ENCODE data around the gene DHRS2.

The DHRS2 gene

DNA sequence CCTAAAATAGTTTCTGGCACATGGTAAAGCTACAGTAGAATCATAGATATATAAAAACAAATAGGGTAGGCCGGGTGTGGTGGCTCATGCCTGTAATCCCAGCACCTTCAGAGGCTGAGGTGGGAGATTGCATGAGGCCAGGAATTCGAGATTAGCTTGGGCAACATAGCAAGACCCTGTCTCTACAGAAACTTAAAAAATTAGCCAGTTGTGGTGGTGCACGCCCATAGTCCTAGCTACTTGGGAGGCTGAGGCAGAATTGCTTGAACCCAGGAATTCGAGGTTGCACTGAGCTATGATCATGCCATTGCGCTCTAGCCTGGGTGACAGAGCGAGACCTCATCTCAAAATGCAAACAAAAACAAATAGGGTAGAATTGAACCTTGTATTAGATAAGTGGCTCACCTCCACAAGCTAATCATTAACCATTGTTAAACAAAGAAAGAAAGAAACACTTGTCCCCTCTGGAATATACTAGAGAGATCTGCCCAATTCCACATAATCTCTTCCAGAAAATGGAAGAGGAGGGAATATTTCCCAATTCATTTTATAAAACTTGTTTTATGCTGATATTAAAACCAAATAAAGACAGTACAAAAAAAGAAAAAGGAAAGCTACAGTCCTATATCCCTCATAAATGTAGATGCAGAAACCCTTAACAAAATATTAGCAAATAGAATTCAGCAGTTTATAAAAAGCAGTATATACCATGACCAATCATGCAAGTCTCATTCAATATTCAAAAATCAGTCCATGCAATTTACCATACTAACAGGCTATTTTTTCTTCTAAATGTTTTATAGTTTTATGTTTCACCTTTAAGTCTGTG lies 22.7 kb upstream of the DHRS2 start:
- DNase-seq: no peak

DNA sequence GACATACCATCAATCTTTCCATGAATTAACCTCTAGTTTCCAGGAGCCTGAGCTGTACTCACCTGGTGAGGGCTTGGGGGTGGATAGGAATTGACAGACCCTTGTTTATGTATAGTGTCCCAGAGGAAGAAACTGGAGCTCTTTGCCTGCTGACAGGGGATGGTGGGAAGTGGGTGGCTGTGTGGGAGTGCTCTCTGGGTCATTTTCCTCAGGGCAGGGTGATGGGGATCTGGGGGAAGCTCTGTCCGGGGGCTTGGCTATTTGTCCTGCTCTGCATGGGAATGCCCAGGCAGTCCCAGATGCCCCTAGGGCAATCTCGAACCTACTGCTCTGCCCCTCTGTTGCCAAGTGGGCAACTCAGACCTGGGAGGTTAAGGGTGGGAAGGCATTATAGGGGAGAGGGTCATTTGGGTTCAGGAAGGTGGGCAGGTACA lies 21.8 kb upstream of the DHRS2 start:
- no peak for DNase-seq

DNA sequence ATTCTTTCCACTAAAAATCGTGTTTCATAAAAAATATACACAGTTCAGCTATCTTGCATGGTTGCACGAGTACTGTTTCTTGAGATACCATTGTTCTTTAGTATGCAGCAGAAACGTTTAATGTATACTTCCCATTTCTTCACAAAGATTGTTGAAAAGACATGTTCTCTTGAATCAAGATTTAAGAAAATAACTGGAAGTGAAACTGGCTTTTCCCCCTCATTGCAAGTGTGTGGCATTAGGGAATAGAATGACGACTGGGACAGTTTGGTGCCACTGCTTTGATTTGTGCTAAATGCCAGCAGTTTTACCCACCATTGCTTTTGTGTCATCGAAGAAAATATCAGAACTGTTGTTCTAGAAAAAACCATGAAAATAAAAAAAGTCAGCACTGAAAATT lies 20.3 kb upstream of the DHRS2 start:
- DNase-seq: peak; percentile 73

DNA sequence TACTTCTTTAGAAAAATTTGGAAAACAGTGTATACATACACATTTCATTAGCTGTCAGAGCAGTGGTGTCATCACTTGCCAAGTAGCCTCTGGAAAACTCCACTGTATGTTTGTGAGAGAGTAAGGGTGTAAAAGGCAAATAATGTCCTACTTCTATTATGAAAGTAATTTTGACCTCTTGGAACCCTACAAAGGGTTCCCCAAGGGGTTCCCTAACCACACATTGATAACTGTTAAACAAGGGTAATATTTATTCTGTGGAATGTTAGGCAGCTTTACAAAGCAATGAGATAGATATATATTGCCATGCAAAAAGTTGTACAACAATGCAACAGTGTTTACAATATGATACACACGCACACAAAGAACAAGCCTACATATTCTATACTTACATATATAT lies 18.6 kb upstream of the DHRS2 start:
- DNase-seq: no peak

DNA sequence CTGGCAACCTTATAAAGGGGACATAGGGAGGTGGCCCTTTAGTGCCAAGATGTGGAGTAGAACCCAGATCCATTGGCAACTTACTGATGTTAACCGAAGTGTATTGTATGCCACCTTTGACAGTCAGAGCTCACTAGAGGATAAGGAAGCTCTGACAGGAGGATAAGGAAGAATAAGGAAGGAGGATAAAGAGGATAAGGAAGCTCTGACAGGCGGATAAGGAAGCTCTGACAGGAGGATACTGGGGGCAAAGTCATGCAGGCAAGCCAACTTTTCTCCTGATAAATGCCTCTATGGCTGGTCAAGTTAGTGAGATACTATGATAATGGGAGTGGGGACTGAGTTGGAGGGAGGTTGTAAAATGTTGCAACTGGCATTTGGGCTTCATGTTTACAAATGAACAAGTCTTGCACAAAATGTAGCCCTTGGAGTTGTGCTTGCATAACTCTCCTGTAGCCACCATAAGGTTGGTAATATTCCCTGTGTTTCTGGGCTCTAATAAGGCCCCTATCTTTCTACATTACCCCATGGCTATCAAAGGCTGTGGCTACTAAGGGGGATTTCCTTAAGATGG lies 17.7 kb upstream of the DHRS2 start:
- DNase-seq: no peak

DNA sequence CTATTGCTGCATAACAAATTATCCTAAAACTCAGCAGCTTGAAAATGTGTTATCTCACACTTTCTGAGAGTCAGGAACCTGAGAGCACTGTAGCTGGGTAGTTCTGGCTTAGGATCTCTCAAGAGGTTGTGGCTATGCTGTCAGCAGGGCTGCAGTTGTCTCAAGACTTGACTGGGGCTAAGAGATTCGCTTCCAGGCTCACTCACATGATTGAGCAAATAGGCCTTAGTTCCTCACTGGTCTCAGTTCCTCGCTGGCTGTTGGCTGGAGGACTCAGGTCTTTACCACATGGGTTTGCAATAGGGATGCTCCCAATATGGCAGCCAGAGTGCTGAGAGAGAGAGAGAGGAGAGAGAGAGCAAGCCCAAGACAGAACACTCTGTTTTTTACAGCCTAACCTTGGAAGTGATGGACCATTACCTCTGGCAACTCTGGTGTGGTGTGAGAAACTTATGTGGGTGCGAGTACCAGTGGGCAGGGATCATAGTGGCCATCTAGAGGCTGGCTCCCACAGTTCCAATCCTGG lies 15.9 kb upstream of the DHRS2 start:
- DNase-seq: peak; percentile 35

DNA sequence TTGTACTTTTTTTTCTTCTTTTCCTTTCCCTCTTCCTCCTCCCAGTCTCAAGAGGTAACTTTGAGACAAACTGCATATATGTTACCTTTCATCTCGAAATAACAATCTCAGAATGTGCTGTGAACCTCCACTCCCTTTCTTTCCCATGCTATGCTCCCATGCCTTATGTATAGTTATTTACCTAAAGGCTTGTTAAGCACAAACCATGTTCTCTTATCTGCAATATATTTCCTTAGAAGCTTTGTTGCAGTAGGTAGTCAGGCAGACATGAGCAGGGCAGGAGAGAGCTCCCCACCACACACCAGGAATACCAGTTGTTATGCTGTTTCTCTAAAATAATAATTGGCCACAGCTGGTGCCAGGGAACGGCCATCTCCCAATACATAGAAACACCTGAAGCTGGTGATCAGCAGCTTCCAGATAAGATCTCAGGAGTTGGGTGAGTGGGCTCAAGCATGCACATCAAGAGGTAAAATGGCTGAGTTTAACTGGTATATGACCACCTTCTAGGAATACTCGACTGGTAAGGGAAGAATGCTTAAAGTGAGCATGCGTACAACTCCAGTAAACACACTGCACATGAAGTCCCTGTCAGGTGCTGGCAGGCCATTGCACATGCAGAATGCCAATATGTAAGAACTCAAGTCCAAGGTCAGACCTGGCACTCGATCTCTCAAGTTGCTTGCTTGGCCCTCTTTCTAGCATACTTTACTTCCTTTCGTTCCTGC lies 14.8 kb upstream of the DHRS2 start:
- no peak for DNase-seq

DNA sequence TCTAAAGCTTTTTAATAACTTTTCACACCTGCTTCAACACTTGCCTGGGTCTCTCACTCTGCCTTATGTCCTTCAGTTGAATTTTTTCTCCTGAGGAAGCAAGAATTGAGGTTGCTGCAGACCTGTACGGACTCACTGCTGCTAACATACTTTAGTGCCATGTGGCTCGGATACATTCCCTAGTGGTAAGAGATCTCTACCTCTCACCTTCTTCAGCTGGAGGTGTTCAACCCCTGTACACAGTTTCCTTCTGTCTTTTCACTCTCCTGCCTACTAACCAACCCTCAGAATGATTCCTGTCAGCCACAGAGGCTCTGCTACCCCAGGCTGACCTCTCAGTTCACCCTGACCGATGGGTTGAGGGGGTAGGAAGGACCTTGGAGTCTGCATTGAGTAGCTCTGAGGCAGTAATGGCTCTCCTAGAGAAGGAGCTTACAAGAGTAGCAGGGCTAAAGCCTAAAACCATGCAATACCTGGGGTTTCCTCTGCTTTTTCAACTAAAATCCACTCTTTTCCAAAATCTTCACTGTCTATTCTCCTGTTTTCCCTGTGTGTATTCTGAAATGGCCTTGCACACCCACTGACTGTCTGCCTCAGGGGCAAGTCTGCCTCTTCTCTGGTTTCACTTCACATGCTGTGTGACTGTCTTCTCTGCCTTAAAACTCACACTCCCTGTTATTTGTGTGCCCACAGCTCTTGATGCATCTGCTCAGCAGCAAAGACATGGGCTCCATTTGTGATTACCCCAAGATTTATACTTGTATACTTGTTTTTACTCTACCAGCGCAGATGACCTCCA lies 14.0 kb upstream of the DHRS2 start:
- DNase-seq: no peak

DNA sequence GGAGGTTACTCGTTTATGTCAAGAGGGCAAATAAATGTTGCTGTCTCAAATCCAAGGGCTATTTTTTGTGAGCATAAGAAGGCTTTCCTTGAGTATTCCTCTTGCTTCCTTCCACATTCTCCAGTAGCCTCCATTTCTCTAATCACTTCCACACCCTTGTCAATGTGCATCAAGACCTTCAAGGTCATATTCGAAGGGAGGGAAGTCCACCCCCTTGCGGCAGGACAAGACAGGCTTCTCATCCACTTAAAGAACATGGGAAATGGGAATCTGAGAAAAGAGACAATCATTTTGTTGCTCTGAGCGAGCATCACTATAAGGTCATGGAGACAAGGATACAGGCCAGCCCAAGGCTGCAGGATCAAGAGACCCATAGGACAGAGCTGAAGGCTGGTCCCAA lies 13.2 kb upstream of the DHRS2 start:
- DNase-seq: no peak

DNA sequence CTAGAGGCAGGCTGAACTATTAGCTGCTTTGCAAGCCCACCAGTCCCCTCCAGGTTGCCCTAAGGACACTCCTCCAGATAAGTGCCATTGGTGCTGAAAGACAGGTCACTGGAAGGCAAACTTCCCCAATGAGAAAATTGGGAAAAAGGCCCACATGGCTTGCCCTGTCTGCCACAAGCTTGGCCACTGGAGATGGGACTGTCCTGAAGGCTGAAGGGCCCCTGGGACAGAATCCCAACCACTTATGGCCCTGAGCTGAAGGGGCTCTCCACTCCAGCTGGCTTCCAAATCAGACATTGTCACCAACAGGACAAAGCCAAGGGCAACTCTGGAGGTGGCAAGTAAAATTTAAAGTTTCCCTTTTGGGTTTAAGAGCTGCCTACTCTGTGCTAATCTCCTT lies 12.2 kb upstream of the DHRS2 start:
- DNase-seq: no peak

DNA sequence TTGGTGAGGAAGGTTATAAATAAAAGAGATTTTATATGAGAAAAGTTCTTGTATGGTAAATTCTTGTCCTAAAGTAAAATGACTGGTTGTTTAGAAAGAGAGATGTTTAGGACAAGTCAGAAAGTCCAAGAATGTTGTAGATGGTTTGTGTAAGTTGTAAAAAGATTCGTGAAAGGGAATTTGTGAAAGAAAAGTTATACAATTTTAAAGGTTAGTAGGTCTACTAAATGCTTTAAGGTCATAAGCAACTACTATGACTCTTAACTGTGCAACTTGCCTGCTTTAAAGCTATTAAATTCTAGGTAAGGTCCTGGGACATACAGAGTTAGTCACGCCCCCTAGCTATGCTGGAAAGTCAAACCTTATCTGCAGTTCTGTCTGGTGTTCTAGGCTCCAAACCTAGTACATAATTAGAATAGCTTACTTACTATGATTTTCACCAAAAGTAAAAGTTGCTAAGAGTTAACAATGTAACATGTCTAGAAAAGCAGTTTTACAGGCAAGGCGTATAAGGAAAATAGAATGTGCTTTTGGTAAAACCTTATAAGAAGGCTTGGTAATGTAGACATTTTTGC lies 11.2 kb upstream of the DHRS2 start:
- no peak for DNase-seq

DNA sequence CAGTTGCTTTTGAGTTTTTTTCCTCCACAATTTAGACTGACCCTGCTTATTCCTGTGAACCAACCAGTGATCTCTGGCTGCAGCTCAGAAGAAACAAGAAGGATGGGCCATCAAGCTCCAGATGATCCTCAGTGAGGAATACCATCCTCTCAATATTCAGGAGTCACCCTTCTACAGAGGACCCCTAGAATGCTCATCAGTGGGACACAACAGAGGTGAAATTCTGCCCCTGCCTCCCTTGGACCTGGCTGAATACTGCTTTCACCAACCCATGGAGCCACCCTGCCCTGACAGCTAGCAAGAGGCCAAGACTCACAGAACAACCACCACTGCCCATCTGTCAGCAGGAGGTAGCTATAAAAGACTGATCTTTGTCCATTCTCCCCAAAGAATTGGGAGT lies 9.2 kb upstream of the DHRS2 start:
- no peak for DNase-seq

DNA sequence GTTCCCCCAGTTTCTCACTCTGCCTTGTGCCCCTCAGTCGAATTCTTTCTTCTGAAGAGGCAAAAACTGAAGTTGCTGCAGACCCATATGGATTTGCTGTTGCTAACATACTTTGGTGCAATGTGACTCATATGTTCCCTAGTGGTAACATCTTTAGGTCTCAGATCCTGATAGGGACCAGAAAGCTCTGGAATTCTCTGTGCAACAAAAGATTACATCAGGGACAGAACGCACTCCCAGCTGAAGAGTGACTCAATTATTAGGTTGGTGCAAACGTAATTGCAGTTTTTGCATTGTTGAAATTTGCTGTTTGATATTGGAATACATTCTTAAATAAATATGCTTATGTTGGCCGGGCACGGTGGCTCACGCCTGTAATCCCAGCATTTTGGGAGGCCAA lies 8.2 kb upstream of the DHRS2 start:
- DNase-seq: no peak

DNA sequence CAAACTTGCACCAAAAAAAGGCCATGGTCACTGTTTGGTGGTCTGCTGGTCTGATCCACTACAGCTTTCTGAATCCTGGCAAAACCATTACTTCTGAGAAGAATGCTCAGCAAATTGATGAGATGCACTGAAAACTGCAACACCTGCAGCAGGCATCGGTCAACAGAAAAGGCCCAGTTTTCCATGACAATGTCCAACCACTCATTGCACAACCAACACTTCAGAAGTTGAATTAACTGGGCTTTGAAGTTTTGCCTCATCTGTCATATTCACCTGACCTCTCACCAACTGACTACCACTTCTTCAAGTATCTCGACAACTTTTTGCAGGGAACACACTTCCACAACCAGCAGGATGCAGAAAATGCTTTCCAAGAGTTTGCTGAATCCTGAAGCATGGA lies 7.0 kb upstream of the DHRS2 start:
- no peak for DNase-seq

DNA sequence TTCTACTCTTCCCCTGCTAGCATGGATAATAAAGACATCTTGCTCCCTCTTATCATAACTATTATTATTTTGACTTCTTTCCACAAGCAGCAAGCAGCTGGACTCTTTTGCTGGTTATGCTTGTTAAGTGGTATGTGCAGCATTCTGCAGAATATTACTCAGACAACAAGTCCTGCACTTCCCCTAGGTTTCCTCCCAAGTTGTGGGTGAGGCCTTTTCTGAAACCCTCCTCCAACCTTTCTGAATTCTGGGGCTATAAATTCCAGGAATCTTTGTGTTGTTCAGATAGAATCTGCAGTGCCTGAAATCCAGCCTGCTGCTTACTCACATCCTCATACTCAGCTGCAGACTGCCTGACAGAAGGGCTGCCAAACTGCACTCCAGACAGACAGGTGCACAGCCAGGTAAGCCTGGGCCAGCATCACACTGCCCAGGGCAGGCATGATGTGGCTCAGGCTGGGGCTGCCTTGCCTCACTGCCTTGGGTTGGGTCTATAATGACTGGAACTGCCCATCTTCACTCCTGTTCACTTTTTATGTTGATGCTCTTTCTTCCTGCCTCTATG lies 6.2 kb upstream of the DHRS2 start:
- no peak for DNase-seq

DNA sequence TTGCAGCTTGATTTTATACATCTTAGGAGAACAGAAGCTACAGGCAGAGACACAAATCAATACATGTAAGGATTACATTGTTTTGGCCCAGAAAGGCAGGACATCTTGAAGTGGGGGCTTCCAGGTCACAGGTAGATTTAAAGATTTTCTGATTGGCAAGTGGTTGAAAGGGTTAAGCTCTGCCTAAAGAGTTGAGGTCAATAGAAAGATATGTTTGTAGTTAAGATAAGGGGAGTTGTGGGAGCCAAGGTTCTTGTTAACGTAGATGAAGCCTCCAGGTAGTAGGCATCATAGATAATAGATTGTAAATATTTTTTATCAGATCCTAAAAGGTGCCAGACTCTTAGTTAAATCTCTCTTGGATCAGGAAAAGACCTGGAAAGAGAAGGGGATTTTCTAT lies 5.5 kb upstream of the DHRS2 start:
- DNase-seq: no peak

DNA sequence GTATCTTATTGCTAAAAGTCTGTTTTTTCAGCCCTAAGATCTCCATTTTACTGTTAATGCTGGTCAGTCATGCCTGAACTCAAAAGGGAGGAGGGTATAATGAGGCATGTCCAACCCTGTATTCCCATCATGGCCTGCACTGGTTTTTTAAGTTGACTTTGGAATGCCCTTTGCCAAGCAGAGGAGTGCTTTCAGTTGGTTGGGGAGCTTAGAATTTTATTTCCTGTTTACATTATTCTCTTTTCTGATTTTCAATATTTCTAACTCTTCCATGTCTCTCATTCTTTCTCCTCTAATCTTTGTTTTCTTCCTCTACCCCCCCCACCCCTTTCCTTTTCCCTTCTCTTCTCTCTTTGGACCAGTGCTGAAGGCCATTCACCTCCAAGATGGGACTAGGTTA lies 4.9 kb upstream of the DHRS2 start:
- DNase-seq: no peak

DNA sequence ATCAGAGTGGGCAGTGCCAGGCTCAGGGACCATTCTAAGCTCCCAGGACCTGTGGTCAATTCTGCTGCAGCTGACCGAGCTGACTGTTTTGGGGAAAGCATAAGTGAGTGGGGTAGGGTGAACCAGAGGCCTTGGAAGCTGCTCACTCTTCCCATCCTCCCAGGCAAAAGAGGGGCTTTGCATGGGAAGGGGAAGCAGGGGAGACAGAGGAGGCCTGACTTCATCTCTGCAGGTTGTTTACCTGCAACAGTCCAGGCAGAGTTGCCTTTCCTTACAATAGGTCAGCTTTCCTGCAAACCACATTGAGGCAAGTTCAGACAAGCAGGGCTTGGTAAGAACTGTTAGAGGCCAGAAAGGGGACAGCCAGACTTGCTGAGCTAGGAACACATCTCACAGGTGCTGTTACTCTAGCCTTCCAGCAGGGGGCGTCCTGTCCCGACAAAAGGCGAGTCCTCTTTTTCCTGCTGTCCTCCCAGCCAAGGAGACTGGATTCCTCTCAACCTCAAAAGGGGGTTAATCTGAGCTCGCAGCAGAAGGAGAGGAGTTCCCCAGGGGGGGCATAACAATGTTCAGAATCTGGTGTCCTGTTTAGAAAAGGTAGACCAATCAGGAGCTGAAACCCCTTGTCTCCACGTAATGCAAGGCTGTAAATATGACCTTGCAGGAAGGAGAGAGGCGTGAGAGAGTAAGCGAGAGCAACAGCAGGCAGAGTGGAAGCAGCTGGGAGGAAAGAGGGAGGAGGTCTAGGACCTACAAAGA lies 4.3 kb upstream of the DHRS2 start:
- DNase-seq: peak; percentile 47

DNA sequence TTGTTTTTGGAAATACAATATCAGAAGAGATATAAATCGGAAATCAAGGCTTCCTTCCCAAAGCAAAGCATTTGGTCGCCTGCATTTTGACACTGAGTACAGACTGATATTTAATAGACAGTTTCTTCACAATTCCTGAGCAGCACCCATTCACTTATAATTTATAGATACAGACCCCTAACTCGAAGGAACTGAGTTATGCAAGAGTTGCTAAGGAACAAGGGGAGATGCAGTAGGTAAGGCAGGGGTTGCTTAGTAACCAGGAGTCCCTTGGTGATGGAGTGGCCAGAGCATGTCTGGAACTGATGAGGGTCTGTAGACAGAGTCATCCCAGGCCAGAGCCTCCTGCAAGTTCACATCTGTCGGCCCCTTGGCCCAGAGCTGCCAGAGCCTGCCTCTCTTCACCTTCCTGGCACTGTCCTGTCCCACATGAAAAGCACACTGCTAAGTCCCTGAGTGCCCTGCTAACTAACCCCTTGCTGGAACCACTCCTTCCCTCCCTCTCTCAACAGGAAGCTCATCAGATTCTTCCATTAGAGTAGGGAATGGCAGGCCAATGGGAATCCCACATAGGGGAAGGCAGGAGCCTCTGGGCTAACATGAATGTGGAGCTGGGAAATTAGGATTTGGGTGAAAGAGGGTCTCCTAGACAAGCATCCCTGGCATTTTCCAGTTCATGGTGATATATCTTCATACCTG lies 3.6 kb upstream of the DHRS2 start:
- no peak for DNase-seq

DNA sequence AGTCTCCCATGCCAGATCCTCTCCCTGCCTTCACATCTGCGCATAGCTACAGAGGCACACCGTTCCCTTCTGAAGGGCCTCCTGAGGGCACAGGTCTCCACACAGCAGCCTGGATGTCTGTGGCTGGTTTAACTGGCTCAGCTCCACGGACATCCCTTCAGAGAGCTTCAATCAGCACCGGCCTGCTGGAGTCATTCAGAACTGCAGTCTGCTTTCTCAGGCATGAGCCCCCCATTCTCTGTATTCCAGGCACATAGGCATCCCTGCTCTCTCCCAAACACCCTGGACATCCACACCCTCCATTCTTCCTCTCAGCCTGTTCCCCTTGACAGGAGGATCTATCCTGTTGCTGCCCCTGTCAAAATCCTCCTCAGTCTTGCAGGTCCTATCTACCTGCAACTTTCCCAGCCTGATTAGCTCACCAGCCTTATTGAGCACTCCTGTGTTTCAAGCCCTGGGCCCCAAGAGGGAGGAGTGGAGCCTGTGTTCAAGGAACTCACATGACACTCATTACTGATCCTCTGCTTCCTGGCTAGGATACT lies 2.9 kb upstream of the DHRS2 start:
- DNase-seq: no peak

All from inflammatory macrophage treated with lipopolysaccharide for 4 hours (primary cell).